Upper lobe of left lung (tissue), 4 donors: Measurements from ENCODE around the gene SHISA6.

Experiments used
- CTCF ChIP-seq, 6 experiments: fragments of 450-650 bp in 4 of 6; fragments of 200-600 bp in 2 of 6; sonication (generic) in 2 of 6; IDR thresholded peaks; one replicate each; pipeline ENCODE4 v1.5.1; 2016 to 2019; ENCODE audit warnings: antibody characterized with exemption in 6 of 6
- POLR2AphosphoS5 ChIP-seq, 2 donors: sonication (generic); formaldehyde crosslinking; IDR thresholded peaks; one replicate each; pipeline ENCODE4 v1.5.1; 2017; ENCODE audit warnings: antibody characterized with exemption in 2 of 2

GRCh38 chr17:11503308-11504035 lies 262.5 kb downstream of the SHISA6 start:
- TF ChIP-seq CTCF (IDR thresholded peaks at IDR 0.05), result no peak
- no peak for TF ChIP-seq POLR2AphosphoS5 (IDR thresholded peaks at IDR 0.05)
